HG03103 (cell line): Measurements from ENCODE around the gene CPED1.
"Not testable (repeated sequence)": the region's sequence is repeated elsewhere in the genome, so short reads cannot be mapped to it uniquely, and the experiment has no call there.

Source experiments
- ATAC-seq: cut with Tn5 transposase; IDR thresholded peaks from one replicate; pipeline ENCODE4 v1.9.1; 2021; ENCODE audit warnings: low read depth; ENCODE audit not compliant: unreplicated experiment

Gene CPED1

DNA sequence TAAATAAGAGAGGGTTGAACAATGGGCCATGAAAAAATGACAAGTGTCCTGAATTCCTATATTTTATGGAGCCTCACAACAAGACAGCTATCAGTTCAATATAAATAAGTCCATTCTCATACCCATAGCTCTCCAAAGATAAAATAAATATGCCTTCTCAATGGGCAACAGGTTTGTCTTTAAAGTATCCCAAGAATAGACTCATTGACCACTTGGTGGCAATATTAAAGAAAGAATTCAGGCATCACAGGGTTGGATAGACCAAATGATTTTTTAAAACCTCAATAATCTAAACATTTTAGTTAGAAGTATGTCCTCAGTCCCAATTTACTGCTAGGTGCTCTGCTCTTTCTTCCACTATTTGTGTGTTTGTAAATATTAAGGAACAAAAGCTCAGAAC, 175.2 kb downstream of the CPED1 start:
- ATAC-seq, result no peak

DNA sequence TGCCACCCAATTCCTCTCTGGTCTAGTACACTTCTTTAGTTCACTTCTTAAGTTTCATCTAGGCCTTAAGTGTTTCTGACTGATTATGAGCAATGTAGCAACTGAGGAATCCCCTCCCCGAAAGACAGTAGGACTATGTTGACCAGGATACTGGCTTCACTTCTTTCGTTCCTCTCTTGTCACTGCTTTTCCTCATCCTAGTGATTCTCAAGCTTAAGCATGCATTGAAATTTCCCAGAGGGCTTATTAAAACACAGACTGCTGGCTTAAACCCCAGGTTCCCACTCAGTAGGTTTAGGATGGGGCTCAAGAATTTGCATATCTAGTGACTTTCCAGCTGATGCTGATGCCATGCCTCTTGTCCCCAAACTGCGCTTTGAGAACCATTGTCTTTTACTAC, 175.7 kb downstream of the CPED1 start:
- no peak for ATAC-seq

DNA sequence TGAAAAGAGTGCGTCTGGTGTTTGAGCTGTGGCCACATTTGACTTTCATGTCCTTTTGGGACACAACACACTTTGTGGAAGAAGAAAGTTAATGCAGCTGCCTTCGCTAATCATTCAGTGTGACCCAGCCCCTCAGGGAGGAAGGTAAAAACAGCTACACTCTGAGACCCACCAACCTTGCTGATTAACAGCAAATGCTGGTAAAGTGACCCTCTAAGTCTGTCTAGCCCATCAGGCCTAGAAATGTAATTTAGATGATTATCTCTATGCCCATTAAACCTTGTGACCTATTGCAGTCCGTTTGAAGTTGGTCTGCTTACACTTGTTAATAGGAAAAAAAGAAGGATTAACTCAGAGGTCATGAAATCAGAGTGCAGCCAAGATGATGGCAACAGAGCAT, 178.4 kb downstream of the CPED1 start:
- no peak for ATAC-seq

DNA sequence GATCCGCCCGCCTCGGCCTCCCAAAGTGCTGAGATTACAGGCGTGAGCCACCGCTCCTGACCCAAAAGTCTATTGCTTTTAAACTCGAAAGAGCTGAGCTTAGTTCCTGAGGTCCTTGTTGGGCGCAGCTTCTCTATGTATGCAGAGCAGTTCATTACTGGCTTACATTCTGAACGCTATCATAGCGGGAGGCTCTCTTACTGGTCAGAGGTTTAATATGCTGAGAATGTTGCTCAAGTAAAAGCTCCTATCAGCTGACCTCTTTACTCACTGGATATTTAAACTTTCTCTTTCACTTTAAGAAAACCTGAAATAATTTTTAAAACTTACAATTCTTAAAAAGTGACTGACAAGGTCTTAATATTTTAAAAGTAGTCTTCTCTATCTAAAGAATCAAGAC, 179.5 kb downstream of the CPED1 start:
- no peak for ATAC-seq

DNA sequence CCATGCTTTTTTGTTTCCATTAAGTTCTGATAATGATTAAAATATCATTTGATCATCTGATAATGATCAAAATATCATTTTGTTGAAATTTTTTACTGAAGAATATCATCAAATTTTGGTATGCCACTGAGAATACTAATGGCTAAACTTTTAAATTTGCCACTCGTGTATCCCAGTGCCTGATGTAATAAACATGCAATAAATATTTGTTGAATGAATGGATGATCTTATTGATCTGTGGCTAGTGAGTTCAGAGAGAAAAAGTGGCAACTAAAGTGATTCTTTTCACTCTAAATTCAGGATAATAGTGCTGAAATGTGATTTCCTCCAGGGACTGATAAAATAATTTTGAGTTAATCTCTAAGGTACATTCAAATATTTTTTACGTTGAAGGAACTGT, 181.0 kb downstream of the CPED1 start:
- ATAC-seq, result no peak

DNA sequence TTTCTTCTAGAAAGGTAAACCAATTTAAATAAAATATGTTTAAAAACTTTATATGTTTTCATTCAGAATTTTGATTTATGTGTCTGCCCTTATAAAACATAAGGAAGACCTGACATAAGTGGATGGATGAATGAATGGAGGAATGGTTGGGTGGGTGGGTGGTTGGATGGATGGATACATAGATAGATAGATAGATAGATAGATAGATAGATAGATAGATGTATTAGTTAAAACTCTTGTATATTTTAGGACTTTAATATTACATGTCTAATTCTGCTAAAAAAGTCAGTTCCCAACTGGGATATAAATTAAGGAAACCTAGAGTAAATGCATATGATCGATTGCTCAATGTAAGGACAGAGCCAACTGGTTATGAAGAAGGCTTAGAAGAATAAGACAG, 184.0 kb downstream of the CPED1 start:
- no peak for ATAC-seq

DNA sequence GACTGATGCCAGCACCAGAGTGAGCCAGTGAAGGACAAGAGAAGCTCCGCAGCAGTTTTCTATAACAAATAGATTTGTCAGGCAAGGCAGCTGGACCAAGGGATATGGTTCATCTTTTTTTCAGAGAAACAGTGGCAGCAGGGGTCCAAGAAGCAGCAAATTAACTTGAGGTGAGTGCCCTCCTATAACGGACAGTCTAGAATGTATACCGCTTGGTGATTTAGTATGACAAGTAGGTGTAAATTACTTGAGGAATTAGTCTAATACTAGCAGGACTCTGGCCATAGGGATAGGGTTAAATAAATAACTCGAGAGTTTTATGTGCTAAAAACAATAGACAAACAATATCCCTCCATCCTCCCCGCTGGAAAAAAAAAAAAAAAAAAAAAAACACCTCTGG, 187.3 kb downstream of the CPED1 start:
- no peak for ATAC-seq

DNA sequence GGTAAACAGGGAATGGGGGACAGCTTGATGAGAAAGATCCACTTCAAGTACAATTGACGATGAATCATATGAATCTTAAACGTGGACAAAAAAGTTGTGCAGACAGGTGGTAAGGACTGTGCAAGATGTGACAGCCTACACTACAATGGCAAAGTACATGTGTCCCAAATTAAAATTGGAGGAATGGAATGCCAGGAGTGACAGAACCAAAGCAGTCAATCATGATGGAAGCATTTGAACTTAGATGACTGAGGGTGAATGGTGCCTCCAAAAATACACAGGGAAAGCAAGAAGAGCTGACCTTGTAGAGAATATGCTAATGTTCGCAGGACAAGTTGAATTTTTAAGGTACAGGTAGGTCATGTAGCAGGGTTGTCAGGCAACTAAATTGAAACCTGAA, 189.9 kb downstream of the CPED1 start:
- ATAC-seq, result no peak

DNA sequence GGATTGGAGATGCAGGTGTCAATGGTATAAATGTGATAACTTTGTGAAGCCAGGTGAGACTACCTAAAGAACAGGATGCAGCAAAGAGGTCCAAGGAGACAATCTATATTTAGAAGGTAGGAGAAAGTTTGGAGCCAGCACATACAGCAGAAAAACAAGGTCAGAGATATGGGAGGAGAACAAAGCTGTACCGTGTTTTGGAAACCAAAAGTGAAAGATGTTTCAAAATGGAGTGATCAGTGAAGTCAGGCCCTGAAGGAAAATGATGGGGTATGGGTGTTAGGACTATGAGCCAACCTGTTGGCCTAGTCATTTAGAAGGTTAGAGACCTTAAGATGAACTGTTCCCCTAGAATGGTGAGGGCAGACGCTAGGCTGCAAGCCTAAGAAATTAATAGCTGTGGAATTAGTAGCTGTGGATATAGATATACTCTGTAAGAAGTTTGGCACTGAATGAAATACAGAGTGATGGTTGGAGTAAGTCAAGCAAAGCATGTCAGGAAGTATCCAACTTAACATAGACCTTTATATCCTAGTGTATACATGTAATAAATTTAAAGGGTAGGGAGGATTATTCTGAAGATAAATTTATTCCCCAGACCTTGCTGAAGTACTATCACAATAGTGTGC, 190.5 kb downstream of the CPED1 start:
- no peak for ATAC-seq

DNA sequence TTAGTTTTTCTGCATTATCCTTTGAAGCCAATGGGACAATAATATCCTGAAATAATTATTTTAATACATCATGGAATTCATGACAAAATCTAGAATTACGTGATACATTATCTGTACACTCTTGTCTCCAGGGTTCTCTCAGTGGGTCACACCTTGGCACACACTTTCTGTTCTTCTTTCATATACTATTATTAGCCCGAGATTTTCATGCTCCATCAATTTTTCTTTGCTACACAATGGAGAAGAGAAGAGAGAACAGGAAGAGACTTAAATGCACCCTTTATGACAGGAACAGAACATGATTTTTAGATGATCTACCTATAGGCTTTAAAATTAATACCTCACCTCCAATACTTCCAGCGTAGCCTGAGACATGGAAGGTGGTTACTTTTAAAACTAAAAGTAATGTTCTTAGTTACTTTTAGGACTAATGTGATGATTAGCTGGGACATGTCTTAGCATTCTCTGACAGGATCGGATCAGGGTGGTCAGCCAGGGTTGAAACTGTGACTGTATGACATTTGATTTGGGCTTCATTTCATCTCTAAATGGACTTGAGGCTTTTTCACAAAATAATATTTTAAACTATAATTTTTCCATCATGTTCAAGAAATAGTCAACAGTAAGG, 192.0 kb downstream of the CPED1 start:
- ATAC-seq, result peak; percentile 94

DNA sequence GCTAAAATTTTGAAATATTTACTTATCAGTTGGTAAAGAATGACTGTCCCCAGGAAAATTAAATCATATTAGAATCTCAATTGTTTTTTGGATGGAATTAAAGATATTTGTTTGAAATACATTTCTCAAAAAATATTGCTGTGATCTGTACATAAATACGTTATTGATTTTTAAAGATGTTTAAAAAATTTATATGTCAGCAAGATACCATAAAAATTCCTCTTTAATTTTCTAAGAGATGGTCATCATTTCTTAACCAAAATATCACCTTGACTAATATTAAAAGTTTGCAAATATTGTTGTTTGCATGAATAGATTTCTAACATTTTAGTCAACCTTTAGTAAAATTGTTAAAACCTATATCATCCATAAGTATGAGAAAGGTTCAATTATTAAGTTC, 192.8 kb downstream of the CPED1 start:
- ATAC-seq, result no peak

DNA sequence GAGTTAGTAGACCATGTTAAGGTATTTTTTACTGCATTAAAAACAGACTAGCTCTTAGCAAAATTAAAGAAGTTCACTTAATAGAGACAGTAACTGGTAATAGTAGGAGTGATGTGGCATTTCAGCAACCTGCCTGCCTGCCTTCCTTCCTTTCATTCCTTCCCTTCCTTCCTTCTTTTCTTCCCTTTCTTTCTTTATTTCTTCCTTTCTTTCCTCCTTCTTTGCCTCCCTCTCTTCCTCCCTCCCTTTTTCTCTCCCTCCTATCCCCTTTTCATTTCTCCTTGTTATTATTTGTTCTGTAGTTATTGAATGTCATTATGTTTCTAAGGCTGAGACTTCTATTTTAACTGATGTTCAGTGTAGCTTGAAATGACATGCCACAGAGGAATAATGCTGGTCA, 193.8 kb downstream of the CPED1 start:
- no peak for ATAC-seq

DNA sequence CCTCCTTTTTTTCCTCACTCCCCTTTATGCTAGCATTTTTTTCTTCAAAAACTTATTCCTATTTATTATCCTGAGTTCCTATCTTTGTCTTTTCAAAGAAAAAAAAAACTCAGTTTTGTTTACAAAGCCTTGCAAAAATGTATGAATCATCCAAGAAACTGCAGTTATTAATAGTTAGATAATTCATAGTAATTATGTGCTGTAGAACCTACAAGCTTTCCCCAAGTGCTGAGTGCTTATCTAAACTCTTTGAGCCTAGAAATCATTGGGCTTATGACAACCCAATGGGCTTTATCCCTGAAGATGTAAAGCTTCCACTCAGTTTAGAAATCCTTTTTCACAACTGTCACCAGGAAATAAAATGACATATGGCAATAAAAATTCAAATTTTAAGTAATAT, 194.4 kb downstream of the CPED1 start:
- ATAC-seq, result no peak

DNA sequence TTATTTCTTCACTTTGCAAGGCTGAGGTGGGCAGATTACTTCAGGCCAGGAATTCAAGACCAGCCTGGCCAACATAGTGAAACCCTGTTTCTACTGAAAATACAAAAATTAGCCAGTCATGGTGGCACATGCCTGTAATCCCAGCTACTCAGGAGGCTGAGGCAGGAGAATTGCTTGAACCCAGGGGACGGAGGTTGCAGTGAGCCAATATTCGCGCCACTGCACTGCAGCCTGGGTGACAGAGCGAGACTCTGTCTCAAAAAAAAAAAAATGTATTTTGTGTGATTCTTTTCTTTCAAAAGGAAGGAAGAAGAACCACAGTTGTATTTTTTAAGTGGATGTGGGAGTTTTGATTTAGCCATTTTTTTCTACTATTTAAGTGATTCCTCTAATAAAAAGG, 195.4 kb downstream of the CPED1 start:
- ATAC-seq, result not testable (repeated sequence)

DNA sequence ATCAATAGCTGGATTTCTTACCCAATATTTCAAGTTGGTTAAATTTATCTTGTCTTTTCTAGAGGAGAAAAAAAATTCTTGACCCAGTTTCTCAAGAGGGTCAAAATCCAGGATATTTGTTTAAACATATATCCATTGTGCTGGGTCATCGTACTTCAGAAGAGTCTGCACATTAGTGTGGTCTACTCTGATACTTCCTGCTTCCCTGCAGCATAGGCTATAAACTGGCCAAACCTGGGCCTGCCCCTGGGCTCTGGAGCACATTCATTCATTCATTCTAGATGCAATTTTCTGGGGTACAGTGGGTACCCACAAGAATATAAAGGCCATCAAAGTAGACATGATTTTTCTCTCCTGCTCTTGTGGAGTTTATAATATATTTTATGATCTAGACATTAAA, 198.2 kb downstream of the CPED1 start:
- no peak for ATAC-seq

DNA sequence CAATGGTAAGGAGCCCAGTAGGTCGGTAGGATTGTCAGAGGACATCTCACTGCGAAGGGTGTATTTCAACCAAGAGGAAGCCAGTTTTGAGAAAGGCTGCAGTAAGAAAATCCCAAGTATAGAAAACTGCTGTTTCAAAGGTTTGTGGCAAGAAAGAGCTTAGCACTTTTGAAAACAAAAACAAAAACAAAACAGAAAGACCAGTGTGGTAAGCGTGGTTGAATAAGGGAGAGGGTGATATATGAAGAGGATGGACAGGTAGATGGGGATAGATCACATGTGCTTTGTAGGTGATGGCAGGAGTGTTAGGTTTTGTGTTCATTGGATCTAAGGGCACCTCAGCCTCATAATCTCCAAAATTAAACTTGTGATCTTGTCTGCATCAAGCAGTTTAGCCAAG, 198.7 kb downstream of the CPED1 start:
- ATAC-seq, result peak; percentile 79

DNA sequence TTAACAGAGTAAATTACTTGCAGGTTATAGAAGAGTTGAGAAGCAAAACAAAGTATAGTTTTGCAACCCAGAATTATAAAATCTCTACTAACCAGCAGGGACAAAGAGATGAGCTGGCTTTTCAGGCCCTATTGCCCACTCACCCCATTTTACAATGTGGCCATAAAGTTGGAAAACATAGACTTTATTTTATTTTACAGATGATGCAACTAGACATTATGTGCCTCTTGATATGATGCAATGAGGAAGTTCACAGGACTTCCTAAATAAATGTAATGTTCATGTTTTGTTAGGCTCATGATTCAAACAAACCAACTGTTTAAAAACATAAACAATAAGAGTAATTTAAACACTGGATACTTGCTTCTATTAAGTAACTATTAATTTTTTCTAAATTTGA, 199.2 kb downstream of the CPED1 start:
- ATAC-seq, result no peak

DNA sequence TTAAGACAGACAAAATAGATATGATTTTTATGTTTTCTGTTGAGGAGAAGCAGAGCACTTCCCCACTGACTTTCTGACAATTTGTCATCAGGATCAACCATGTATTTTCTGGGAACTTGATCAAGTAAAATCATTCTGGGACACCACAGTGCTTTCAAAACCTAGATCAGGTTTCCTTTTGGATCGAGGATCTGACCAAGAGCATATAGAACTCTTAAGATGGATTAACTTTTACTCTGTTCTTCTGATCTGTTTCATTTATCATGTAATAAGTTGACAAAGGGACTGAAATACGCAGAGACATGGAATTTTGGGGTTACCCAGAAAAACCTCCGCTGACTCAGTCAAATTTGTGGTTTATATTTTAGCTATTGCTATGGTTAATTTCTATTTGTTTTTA, 204.3 kb downstream of the CPED1 start:
- ATAC-seq, result no peak

DNA sequence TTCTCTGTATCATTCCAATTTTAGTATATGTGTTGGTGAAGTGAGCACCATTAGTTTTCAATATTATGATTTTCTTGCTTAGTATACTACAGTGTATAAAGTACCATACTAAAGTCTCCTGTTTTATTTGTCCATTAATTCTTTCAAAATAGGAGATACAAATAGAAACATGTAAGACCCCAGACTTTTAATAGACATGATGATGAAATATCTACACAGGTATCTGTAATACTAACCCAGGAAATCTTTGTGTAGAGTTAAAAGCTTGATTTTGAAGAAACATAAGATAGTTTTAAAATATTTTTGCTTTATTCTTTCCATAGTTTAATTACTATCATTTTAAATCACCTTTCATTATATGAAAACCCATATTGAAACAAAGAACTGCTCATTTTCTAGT, 206.5 kb downstream of the CPED1 start:
- ATAC-seq, result no peak

DNA sequence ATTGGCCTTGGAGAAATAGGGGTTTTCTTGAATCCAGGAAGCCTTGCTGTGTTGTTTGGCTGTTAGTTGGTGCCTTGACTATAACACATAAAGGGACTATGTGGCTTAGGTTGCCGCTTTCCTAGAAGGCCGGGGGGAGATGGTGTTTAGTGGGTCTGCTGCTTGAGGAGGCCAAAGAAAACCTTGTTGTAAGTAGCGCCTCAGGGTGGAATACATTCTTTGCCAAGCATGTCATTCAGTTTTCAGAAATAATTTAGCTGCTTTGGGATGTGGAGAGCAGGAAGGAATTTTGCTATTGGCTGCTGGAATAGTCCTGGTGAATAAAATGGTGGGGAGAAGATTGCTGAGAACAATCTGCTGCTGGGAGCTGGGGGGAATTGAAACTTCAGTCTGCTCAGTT, 207.4 kb downstream of the CPED1 start:
- ATAC-seq, result no peak

DNA sequence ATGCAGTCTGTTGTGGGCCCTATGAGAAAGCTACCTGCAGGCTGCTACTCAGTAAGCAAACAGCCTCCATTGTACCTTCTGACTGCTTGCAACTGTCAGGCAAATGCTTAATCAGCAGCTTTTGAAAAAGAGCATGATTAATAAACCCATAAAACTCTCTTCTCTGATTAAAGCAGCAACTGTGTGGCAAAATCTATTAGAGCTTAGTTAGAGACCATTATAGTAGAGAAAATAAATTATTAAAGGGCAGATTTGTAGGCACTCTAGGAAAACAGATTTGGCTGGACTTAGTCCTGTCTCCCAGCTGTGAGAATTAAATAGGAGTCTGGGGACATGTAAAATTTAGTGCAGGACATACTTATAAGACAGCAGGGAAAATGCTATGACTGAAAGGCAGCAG, 207.8 kb downstream of the CPED1 start:
- ATAC-seq, result no peak

DNA sequence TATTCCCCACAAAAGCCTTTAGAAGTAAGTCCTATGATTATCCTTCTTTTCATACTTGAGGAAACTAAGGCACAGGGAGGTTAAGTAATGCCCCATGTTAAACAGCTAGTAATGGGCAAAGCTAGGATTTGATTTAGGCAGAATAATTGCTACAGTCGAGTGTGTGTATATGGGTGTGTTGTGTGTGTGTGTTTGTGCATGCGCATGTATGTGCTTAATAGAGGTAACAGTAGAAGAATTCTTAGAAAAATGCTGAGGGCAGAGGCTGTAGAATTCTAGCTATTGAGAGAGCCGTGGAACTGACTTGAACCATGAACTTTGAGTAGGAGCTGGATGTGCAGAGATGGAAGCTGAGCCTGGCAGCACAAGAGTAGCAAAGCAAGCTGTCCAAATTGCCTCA, 208.9 kb downstream of the CPED1 start:
- no peak for ATAC-seq

DNA sequence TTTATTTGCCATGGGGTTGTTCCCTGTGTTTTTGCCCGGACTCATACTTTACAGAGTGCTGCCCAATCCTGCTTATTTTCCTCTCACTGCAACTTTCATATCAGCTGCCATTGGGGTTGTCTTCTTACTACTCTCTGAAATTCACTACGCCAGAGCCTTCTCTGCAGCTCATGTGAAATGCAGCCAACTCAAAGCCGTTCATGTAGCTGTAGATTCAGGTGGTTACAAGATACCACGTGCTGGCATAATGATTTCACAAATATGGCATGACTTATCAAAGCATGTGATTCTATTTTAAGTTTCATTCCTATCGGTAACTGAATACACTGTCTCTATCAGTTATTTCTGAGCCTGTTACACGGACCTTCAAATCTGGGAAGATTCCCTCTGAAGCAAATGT, 210.0 kb downstream of the CPED1 start:
- no peak for ATAC-seq
